Hematopoietic multipotent progenitor cell treated with erythropoietin and hydrocortisone succinate and interleukin-3 and kit ligand, for 4 days (in vitro differentiated cells): ENCODE measurements around the gene TIFAB.

Experiments
- DNase-seq: peaks from one replicate; pipeline ENCODE4 v3.0.0-alpha.2; 2015

TIFAB gene

DNA sequence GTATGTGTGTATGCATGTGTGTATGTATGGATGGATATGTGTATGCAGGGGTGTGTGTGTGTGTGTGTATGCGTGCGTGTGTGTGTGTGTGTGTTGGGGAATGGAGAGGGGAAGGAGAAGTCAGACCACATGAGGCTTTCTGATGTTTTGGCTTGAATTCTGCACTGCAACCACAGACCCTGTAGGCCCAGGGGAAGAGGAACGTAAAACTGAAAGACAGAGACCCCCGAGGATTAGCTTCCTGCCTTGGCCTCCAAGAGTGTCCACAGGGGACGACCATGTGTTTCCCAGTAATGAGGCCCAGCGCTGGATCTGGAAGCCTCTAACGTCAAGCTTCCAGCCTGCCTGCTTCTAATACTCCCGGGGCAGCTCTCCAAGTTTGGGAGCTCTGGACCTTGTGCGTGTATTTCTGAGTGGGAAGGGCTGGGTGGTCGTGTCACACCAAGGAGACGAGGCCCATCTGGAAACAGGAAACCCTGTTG lies 10.8 kb downstream of the TIFAB start:
- DNase-seq: peak; percentile 59

DNA sequence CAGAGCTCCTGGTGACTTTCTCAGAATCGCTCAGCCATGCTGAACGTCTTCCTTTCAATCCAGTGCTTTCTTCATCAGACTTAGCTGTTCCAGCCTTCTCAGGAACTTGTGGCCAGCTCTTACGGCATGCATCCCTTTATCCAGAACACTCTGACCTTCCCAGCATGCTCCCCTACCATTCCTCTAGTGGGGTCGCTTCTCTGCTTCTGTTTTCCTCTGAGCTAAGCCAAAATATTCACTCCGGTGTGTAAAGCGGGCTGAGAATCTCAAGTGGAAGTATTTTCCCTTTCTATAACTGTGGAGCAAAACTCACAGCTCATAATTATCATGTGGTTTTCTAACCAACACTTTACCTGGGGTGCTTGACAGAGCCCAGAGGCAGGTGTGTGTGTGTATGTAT lies 11.2 kb downstream of the TIFAB start:
- DNase-seq: no peak

DNA sequence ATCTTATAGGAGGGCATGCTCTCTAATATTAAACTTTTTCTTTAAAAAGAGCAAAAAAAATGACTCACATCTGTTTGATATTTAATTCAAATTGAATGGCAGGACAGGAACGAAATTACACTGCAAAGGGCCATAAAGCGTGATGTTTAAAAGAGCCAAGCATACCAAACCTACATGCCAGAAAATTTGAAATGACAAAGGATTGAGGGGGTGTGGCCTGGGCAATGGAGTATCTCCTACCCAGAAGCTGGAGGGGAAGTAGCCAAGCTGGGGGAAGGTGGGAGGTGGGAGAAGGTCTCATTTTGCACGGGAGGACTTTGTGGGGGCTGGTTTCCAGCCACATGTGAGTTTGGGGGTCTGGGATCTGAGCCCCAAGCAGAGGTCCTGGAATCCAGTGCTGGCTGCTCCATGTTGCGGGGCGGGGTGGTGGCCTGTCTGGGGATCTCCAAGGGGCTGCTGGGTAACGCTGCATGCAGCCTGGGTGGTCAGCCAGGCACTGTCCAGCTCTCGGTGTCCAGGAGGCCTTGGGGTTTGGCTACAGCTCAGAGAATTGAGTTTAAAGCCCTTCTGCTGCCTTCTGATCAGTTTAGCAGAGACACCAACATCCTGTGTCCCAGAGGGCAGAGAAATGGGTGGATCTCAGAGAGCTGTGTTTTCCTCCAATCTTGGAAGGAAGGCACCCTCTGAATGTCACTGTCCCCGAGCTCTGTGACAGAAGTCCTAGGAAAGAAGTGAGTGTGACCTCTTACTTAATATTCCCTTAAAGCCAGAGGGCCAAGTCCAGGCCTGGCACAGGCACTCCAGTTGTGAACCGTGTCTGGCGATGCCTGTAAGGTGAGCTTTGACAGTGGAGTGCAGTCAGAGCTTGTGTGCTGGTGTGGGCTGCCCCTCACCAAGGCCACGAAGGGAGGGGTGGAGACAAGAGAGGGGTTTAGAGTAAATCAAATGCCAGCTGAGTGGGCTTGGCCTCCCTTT lies 12.6 kb downstream of the TIFAB start:
- no peak for DNase-seq

DNA sequence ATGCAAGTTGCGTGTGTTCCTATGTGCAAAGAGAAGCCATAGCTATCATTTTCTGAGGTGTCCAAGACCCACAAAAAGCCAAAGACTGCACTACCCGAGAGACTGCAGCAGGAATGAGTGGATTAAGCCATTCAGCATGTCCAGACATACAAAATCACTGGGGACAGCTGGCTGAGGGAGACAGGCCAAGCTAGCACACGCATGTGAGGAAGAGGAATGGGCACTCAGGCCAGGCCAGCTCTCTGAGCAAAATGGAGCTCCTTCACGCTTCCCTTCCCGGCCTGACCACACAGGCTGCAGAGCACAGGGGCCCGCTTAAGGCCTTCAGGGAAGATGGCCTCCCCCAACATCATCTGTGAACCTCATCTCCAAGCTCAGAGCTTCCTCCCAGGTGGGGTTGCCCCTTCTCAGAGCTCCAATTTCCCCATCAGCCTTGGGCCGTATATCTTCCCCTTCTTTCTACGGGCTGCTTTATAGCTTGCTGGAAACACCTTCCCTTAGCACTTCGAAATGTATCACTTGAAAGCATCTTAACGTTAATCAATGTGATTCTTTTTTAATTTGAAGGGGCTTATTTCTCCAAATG lies 13.4 kb downstream of the TIFAB start:
- no peak for DNase-seq

DNA sequence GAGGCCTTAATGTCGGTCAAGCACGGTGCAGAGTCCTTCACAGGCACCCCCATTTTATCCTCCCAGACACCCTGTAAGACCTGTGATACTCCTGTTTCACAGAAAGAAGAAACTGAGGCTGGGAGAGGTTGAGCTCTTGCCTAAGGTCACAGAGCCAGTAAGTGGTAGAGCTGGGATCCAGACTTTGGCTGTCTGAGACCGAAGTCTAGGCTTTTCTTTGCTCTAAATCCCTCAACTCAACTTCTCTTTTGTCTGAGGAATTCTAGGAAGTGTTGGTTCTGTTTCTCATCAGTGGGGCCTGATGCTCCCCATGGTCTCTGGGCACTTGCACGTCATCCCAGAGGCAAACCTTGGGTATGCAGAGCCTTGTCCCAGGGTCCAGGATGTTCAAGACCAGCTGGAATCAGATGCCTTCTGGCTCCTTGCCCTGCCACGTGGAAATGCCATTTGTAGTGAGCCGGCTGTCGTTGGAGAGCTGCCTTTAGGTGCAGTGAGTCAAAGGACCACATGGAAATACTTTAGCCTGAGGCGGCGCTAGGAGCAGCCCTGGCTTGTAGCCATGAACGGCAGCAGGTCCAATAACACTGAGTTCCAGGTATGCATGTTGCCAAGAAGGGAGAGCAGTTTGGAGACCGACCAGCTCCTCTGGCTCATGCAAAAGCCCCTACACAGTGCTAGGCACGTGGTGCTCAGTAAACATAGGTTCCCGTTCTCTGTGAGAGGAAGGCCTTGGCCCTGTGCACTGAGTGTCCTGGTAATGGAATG lies 14.2 kb downstream of the TIFAB start:
- no peak for DNase-seq

GRCh38 chr5:135437422-135437795 lies 14.7 kb downstream of the TIFAB start:
- peak; percentile 64 for DNase-seq

DNA sequence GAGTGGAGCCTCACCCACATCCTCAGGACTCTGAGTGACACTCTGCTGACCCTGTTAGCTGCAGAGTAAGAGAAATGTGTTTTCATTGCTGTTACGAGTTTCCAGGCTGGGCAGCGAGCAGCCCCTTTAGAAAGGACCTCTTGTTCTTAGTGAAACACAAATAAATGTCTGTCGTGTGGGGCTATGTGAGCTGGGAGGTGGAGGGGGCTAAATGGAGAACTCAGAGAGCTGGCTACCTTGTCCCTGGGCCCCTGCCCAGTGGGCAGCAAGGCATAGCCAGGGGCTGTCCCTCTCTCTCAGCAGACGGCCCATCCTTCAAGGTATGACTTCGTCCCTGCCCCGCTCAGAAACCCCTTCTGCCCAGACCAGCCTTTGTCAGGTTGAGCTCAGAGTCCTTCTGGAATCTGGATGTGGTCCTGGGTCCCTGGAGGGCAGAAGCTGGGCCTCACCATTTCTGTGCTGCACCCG lies 15.2 kb downstream of the TIFAB start:
- no peak for DNase-seq

- DNase-seq: no peak
Observed at GRCh38 chr5:135435467-135436330, 16.5 kb downstream of the TIFAB start.

DNA sequence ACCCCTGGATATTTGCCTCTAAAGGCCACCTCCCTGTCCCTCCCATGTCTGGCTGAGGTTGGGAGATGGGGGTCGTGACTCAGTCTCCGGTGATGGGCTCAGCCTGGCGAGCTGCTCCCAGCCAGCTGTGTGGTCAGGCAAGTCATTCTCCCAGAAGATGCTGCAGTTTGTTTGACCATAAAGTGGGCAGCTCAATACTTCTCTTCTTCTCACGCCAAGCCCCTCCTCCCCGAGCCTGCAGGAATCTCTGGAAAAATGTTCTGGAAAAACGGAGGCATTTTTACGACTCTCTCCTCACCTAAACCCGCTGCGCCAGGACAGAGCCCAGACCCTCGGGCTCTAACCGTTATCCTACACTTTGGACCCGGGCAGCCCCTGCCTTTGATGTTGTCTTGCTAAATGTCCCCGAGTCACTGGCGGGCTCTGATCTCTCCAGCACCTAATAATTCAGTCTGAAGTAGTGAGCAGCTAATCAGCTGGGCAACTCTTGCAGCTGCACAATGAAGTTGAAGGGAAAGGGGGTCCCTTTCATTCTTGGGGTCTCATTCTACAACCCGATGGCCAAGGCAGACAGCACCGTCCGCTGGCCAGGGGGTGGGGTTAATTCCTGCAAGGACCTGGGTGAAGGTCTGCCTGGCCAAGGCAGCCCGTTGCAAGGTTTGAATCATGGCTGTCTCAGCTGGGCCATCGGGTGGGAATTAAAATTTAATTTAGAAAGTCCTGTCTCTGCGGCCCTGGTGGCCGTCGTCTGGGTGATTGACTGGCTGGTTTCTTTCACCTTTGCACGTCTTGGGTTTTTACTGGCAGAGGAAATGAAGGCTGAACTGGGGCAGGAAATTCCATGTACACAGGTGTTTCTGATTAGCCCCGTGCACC lies 17.3 kb downstream of the TIFAB start:
- no peak for DNase-seq

DNA sequence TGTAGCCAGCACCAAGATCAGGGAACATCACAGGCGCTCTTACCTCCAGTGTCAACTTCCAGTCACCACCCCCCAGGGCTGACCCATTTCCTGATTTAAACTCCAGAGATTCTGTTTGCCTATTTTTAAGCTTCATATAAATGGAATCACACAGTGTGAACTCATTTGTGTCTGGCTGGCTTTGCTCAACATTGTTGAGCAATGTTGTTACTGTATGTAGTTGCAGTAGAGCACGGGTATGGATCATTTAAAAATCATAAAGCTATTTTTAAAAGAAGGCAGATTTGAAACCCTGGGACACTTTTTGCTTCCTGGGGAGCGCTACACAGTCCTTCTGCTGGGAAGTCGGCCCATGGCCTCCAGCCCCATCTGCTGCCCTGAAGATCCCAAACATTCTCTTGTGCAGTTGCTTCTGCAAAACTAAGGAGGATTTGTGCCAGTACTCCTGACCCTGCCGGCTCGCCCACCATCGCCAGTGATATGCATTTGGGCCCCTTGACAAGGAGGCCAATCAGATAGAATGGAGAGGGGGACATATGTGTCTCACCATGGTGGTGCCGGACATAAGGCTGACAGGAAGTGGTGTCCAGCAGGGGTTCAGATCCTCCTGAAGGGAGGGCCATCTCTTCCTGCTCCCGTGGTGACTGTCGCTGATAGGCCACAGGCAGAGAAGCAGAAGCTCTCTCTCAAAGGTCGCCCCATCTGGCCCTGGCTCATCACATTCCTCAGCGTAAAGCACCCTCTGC lies 18.3 kb downstream of the TIFAB start:
- no peak for DNase-seq

- no peak for DNase-seq
Observed at GRCh38 chr5:135432113-135432512, 20.0 kb downstream of the TIFAB start.

- DNase-seq: no peak
Observed at GRCh38 chr5:135430135-135430437, 22.1 kb downstream of the TIFAB start.

DNA sequence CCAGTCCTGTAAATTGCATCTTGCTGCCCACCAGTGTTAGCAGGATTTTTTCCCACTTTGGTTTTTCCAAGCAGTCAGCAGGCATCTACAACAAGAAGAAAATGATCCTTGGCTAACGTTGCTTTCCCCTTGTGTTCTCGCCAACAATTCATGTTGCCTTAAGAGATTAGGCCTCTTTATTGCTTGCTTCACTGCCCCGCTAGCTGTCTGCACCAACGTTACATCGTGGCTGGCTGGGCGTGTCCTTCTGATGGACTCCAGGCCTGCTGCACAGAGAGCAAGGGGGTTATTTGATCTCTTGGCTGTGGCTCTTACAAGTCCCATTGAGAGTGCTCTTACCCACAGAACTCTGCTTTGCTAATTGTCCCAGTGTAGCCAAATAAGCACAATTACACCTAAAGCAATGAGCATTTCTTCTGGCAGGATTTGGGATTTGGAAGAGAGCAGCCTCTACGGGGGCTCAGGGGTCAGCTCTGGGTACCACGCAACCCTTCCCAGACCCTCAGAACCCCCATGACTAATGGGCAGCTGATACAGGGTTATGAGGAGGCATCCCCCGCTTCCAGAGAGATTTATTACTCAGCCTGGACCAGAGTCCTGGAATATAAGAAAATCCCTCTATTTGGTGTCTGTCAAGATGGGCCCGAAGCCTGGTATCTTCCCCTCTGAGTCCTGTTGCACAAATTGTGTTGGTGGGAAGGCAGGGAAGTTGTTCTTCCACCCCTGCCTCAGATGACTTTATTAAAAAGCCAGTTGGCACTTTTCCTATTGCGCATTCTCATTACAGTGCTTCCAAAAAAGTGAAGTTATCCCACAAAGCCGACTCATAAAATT lies 22.6 kb downstream of the TIFAB start:
- DNase-seq: peak; percentile 24

DNA sequence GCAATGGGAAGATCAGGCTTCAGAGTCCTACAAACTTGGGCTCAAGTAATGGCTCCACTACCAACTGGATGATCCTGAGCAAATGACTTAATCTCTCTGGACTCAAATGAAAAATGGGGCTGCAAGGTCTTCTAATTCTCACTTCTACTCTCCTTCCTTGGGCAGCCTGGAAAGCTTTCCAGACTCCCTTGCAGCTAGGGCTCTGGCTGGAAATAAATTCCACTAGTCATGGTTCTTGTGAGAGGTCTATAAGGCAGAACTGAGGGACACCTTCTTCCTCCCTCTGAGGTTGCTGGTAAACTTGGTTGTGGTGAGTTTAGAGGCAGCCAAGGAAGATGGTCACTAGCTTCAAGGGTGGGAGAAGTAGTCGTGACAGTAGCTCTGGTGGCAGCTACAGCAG lies 23.6 kb downstream of the TIFAB start:
- DNase-seq: no peak

GRCh38 chr5:135426102-135427082 lies 25.8 kb downstream of the TIFAB start:
- peak; percentile 93 for DNase-seq

DNA sequence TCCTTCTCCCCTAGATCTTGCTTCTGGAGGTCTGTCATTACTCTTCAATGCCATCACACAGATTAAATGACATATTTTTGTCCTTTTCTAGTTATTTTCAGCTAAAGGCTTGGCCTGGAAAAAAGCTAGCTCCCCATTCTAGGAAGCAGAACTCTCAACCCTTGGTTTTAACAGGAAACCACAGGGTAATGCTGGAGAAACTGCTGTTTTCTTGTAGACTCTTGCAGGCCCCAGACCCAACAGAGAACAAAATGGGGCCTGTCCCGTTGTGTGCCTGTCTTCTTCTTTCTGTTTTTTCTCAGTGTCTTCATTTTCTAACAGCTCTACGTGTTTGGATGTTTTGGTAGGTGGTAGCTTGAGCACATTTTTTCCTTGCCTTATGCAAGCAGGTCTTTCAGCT lies 26.5 kb downstream of the TIFAB start:
- DNase-seq: peak; percentile 83

DNA sequence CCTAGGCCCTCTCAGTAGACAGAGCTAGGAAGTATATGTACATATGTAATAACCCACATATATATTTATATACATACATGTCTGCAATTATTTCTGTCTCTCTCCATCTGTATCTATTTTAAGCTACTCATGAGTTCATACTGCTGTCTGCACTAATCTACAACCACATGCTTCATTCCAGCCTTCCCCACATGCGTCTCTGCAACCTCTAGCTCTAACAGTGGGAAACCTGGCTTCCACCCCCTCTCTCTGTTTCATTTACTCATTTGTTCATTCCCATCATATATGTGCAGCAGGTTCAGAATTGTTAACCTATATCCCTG lies 28.3 kb downstream of the TIFAB start:
- no peak for DNase-seq

GRCh38 chr5:135423146-135423845 lies 28.9 kb downstream of the TIFAB start:
- peak; percentile 75 for DNase-seq
